SK-N-MC (cell line): ENCODE measurements around the gene RRM2.

ENCODE experiments used
- EZH2 ChIP-seq: fragments of 200-600 bp; sonication (generic); IDR thresholded peaks from one replicate; pipeline ENCODE4 v1.6.1; 2017; ENCODE audit warnings: antibody characterized with exemption
- FOXP2 ChIP-seq: optimal IDR thresholded peaks from 2 replicates; pipeline ENCODE3; 2011; ENCODE audit warnings: mild to moderate bottlenecking, moderate library complexity; ENCODE audit not compliant: insufficient read depth; ENCODE audit errors: extremely low read length, control extremely low read depth
- POLR2AphosphoS5 ChIP-seq: IDR thresholded peaks from 2 replicates; pipeline ENCODE4 v1.6.1; 2012; ENCODE audit warnings: mild to moderate bottlenecking, low read depth, low read length, borderline replicate concordance

DNA sequence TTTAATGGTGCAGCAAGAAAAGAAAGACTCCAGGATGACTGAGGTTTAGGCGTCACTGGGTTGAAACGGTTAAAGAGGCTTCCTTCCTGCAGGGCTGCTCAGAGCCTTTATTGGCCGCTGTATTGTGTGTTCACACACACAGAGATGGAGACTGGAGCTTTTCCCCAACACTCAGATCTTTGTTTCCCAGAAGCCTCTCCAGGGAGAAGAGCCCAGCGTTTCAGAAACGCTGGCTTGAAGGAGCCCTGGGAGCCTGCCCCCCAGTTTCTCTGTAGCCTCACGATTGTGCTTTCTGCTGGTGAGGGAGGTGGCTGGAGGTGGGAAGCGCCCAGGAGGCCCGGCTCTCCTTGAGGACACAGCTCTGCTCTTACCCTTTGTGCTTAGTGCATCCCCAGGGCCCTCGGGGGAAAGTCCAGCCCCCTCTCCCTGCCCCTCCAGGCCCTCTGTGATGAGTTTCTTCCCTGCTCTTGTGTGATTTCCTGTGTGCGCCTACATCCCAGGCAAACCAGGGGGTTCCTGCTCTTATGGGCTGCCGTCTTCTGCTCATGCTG is 37.1 kb downstream of the RRM2 start:
- no peak for TF ChIP-seq POLR2AphosphoS5
- TF ChIP-seq EZH2 = no peak
- no peak for TF ChIP-seq FOXP2
